ENCODE data around the gene SDHAF2. TPM values are rescaled to one million over a fixed set of nuclear protein-coding genes. Genes with fewer than 3 reads are reported as not detected.

The SDHAF2 gene
- total and polyA plus RNA-seq, 2 of the 13 experiments (the other 11 are each of a cell fraction or from before 2014, with no cell fraction given): 44.2 to 70.4 TPM

- no peak overlapping the region for H3K27ac ChIP-seq (ENCODE audit: extremely low read length, insufficient read depth, low read length)
- intact Hi-C loops (cut with micrococcal nuclease; ENCODE audit: unreplicated experiment) (no loop called here), in situ Hi-C loops (cut with HindIII; ENCODE audit: extremely low pct_ligation_motif_present, low pct_unique_long_range_greater_than_20kb) (no loop called here)
- peaks cover 0 to 3% of the 10 kb centered on the region in 2 experiments; a peak in 2 of 5 replicates for H3K36me3 ChIP-seq (replicated peaks in 1 of 2; ENCODE audit: control insufficient read depth in 1 of 2, insufficient read depth in 2 of 2, low read length in 2 of 2)
- no peaks in the 10 kb centered on the region for H3K9me3 ChIP-seq (ENCODE audit: low read length)
- no peaks in the 10 kb centered on the region for H3K4me1 ChIP-seq (ENCODE audit: insufficient read depth, low read length)
- no peak overlapping the region for H3K9ac ChIP-seq (ENCODE audit: insufficient read depth, low read depth, low read length)
- FAIRE-seq (no peak), DNase-seq (ENCODE audit: low spot score) (no peak), ATAC-seq (no peak)
- CTCF ChIA-PET (ENCODE audit: low intra/inter-chr PET ratio, low total read pairs): interaction anchor here (1.1 kb wide), 1 partner anchor 56 kb away, joined by 3 read pairs; no protein-coding TSS in a partner anchor
- no peak overlapping the region for H2AFZ ChIP-seq (ENCODE audit: low read length)
- WGBS (ENCODE audit: low lambda C conversion rate): 88% methylated on average over 1 of the region's 3 CpGs
- TF ChIP-seq KDM3A (CRISPR knock-in tag; IDR thresholded peaks at IDR 0.05; ENCODE audit: low read depth) (no peak), POGK (CRISPR knock-in tag; conservative IDR thresholded peaks at IDR 0.05) (no peak), TRIM24 (CRISPR knock-in tag; IDR thresholded peaks at IDR 0.05) (no peak), ZNF574 (CRISPR knock-in tag; IDR thresholded peaks at IDR 0.05) (no peak), U2AF1 (optimal IDR thresholded peaks at IDR 0.05; ENCODE audit: low read depth, low read length) (no peak), MBNL3 (CRISPR knock-in tag; conservative IDR thresholded peaks at IDR 0.05) (no peak), SKI (IDR thresholded peaks at IDR 0.05; ENCODE audit: partially characterized antibody) (no peak), PAWR (CRISPR knock-in tag; IDR thresholded peaks at IDR 0.05; ENCODE audit: borderline replicate concordance) (no peak), BCL6 (CRISPR knock-in tag; IDR thresholded peaks at IDR 0.05) (no peak), CBX1 (IDR thresholded peaks at IDR 0.05; ENCODE audit: low read depth) (no peak), ZNF605 (CRISPR knock-in tag; IDR thresholded peaks at IDR 0.05) (no peak), ZNF274 (CRISPR knock-in tag; IDR thresholded peaks at IDR 0.05) (no peak), ZNF691 (CRISPR knock-in tag; IDR thresholded peaks at IDR 0.05; ENCODE audit: borderline replicate concordance, low read depth) (no peak)
- TF ChIP-seq, protein P1, sequence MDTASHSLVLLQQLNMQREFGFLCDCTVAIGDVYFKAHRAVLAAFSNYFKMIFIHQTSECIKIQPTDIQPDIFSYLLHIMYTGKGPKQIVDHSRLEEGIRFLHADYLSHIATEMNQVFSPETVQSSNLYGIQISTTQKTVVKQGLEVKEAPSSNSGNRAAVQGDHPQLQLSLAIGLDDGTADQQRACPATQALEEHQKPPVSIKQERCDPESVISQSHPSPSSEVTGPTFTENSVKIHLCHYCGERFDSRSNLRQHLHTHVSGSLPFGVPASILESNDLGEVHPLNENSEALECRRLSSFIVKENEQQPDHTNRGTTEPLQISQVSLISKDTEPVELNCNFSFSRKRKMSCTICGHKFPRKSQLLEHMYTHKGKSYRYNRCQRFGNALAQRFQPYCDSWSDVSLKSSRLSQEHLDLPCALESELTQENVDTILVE (CRISPR knock-in tag; IDR thresholded peaks at IDR 0.05): no peak
- TF ChIP-seq, protein P2, sequence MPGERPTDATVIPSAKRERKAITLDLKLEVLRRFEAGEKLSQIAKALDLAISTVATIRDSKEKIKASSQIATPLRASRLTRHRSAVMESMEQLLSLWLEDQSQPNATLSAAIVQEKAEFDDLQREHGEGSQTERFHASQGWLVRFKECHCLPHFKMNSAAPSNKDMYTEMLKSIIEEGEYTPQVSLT (CRISPR knock-in tag; IDR thresholded peaks at IDR 0.05; ENCODE audit: borderline replicate concordance, low read depth): no peak
- H4K20me1 ChIP-seq (ENCODE audit: insufficient read depth, low read length): no peaks in the 10 kb centered on the region
- H3K4me2 ChIP-seq (ENCODE audit: low read depth, low read length): no peak overlapping the region
- no TSS peak for BruUV-seq (replicated peaks)
- H3K79me2 ChIP-seq (ENCODE audit: insufficient read depth, low read length): no peaks in the 10 kb centered on the region
- POLR2A ChIA-PET: no interaction called here
- H3K27me3 ChIP-seq (ENCODE audit: control insufficient read depth in 1 of 2, insufficient read depth in 2 of 2, low read length in 2 of 2): no peaks in the 10 kb centered on the region
- no peak overlapping the region for H3K4me3 ChIP-seq (replicated peaks in 1 of 3; ENCODE audit: insufficient read depth in 1 of 3, low read depth in 2 of 3, low read length in 3 of 3)
These were observed 30.6 kb downstream of the SDHAF2 start for GRCh38 chr11:61460474-61460881.
